ENCODE results near the gene CYSTM1.
"Not testable (repeated sequence)": the region's sequence is repeated elsewhere in the genome, so short reads cannot be mapped to it uniquely, and the experiment has no call there.

CYSTM1 gene

GRCh38 chr5:140151144-140152021 is 23.6 kb upstream of the CYSTM1 start:
- DNase-seq: no peak

- no peak for DNase-seq
Measured at GRCh38 chr5:140152022-140152999, 22.7 kb upstream of the CYSTM1 start.

GRCh38 chr5:140153255-140153654 is 21.7 kb upstream of the CYSTM1 start:
- no peak for DNase-seq

- DNase-seq: no peak
Measured at GRCh38 chr5:140153905-140154304, 21.1 kb upstream of the CYSTM1 start.

GRCh38 chr5:140154710-140155381 is 20.1 kb upstream of the CYSTM1 start:
- DNase-seq: not testable (repeated sequence)

- peak; percentile 90 to 93 for DNase-seq
Measured at GRCh38 chr5:140157032-140157781, 17.8 kb upstream of the CYSTM1 start.

GRCh38 chr5:140159014-140159927 is 15.7 kb upstream of the CYSTM1 start:
- DNase-seq: no peak

GRCh38 chr5:140162275-140162674 is 12.7 kb upstream of the CYSTM1 start:
- no peak for DNase-seq

GRCh38 chr5:140162781-140163180 is 12.2 kb upstream of the CYSTM1 start:
- DNase-seq: no peak

GRCh38 chr5:140165101-140165922 is 9.7 kb upstream of the CYSTM1 start:
- DNase-seq: no peak

- DNase-seq: no peak
Measured at GRCh38 chr5:140165923-140166270, 9.1 kb upstream of the CYSTM1 start.

- no peak for DNase-seq
Measured at GRCh38 chr5:140166911-140167310, 8.1 kb upstream of the CYSTM1 start.

- no peak for DNase-seq
Measured at GRCh38 chr5:140168371-140168770, 6.6 kb upstream of the CYSTM1 start.

GRCh38 chr5:140169410-140169809 is 5.6 kb upstream of the CYSTM1 start:
- DNase-seq: no peak

- DNase-seq: no peak
Measured at GRCh38 chr5:140172483-140172882, 2.5 kb upstream of the CYSTM1 start.

- DNase-seq: no peak
Measured at GRCh38 chr5:140174014-140174413, 974 bp upstream of the CYSTM1 start.

GRCh38 chr5:140175367-140176030 is 511 bp downstream of the CYSTM1 start:
- peak; percentile 66 to 73 for DNase-seq

- DNase-seq: no peak
Measured at GRCh38 chr5:140176031-140176387, 1.0 kb downstream of the CYSTM1 start.

GRCh38 chr5:140178086-140178410 is 3.1 kb downstream of the CYSTM1 start:
- DNase-seq: no peak
